PC-3 (cell line): ENCODE results near the gene BRF1. TPM values are rescaled to one million over a fixed set of nuclear protein-coding genes. Genes with fewer than 3 reads are reported as not detected.

Experiments
- ATAC-seq: fragments of 200-7000 bp; cut with Tn5 transposase; 2 replicates; pipeline ENCODE4 v1.9.1; 2020; ENCODE audit warnings: mild to moderate bottlenecking, moderate library complexity
- BruUV-seq: library from RNA; stranded (reverse); fragments of 400-500 nt; replicated peaks from 2 replicates; lab custom pipeline; 2021; lab: Mats Ljungman, UMichigan
- CTCF ChIA-PET: fragments of 300-600 bp; sonication (Branson Sonifier 250); formaldehyde crosslinking; loops from one replicate; lab custom pipeline; 2022; ENCODE audit warnings: antibody characterized with exemption; lab: Charles Lee
- POLR2A ChIA-PET: fragments of 300-600 bp; sonication (Branson Sonifier 250); formaldehyde crosslinking; loops from one replicate; lab custom pipeline; 2022; ENCODE audit warnings: antibody characterized with exemption; ENCODE audit not compliant: unreplicated experiment; lab: Charles Lee
- DNase-seq: peaks from one replicate; pipeline ENCODE4 v3.0.0-alpha.2; 2015
- H2AFZ ChIP-seq: fragments of 300-600 bp; sonication (generic); 2 replicates; pipeline ENCODE4 v1.6.0; 2016; ENCODE audit warnings: antibody characterized with exemption, low read length
- H3F3A ChIP-seq: fragments of 300-600 bp; sonication (generic); one replicate; pipeline ENCODE4 v1.6.0; 2017; ENCODE audit warnings: antibody characterized with exemption, low read length, control low read depth, mild to moderate bottlenecking; ENCODE audit not compliant: unreplicated experiment
- H3K27ac ChIP-seq: fragments of 300-600 bp; sonication (generic); 2 replicates; pipeline ENCODE4 v1.5.1; 2016; ENCODE audit warnings: mild to moderate bottlenecking, low read length
- H3K27me3 ChIP-seq: fragments of 300-600 bp; sonication (generic); 2 replicates; pipeline ENCODE4 v1.6.1; 2016; ENCODE audit warnings: low read length, mixed read lengths
- H3K36me3 ChIP-seq: fragments of 300-600 bp; sonication (generic); 2 replicates; pipeline ENCODE4 v1.6.1; 2016; ENCODE audit warnings: low read depth, mixed run types, low read length, mixed read lengths
- H3K4me1 ChIP-seq: fragments of 300-600 bp; sonication (generic); 2 replicates; pipeline ENCODE4 v1.5.1; 2016; ENCODE audit warnings: low read length; ENCODE audit not compliant: insufficient read depth
- H3K4me2 ChIP-seq: fragments of 300-600 bp; sonication (generic); 2 replicates; pipeline ENCODE4 v1.6.0; 2016; ENCODE audit warnings: low read length
- H3K4me3 ChIP-seq: fragments of 300-600 bp; sonication (generic); 2 replicates; pipeline ENCODE4 v1.5.1; 2016; ENCODE audit warnings: mild to moderate bottlenecking, low read length, mixed read lengths
- H3K79me2 ChIP-seq: fragments of 300-600 bp; sonication (generic); 2 replicates; pipeline ENCODE4 v1.6.1; 2017; ENCODE audit warnings: low read length, mixed read lengths
- H3K9ac ChIP-seq: fragments of 300-600 bp; sonication (generic); 2 replicates; pipeline ENCODE4 v1.6.0; 2016; ENCODE audit warnings: mild to moderate bottlenecking, low read length
- H3K9me2 ChIP-seq: fragments of 300-600 bp; sonication (generic); replicated peaks from 2 replicates; pipeline ENCODE4 v1.6.1; 2016; ENCODE audit warnings: mixed run types, low read length, mixed read lengths
- H3K9me3 ChIP-seq: fragments of 300-600 bp; sonication (generic); 2 replicates; pipeline ENCODE4 v1.6.1; 2016; ENCODE audit warnings: low read length, mixed read lengths
- H4K20me1 ChIP-seq: fragments of 300-600 bp; sonication (generic); 2 replicates; pipeline ENCODE4 v1.6.1; 2016; ENCODE audit warnings: low read length, mixed read lengths
- EZH2 ChIP-seq: fragments of 300-600 bp; sonication (generic); IDR thresholded peaks from one replicate; pipeline ENCODE4 v1.6.1; 2017; ENCODE audit warnings: antibody characterized with exemption, mild to moderate bottlenecking, low read length; ENCODE audit not compliant: unreplicated experiment
- EZH2phosphoT487 ChIP-seq: fragments of 300-600 bp; sonication (generic); IDR thresholded peaks from 2 replicates; pipeline ENCODE4 v1.6.1; 2018; ENCODE audit warnings: mild to moderate bottlenecking, antibody characterized with exemption, low read length, borderline replicate concordance
- intact Hi-C: fragments of 100-400 bp; cut with micrococcal nuclease; formaldehyde crosslinking; loops from 2 replicates; pipeline ENCODE4 v1.9.0; 2023
- total RNA-seq: library from RNA; depleted of rRNA; stranded (reverse); fragments of >200 nt; gene quantifications from 2 replicates; pipeline ENCODE4 v1.2.3, GENCODE V29; 2014
- TF ChIP-seq, protein P1 (sequence below): fragments of 300-600 bp; sonication (generic); conservative IDR thresholded peaks from 2 replicates; pipeline ENCODE4 v1.5.1; 2017; ENCODE audit warnings: antibody characterized with exemption, low read depth, mild to moderate bottlenecking, low read length

The BRF1 gene
- total RNA-seq, 1 experiment from 2014 or later: 55.8 TPM

DNA sequence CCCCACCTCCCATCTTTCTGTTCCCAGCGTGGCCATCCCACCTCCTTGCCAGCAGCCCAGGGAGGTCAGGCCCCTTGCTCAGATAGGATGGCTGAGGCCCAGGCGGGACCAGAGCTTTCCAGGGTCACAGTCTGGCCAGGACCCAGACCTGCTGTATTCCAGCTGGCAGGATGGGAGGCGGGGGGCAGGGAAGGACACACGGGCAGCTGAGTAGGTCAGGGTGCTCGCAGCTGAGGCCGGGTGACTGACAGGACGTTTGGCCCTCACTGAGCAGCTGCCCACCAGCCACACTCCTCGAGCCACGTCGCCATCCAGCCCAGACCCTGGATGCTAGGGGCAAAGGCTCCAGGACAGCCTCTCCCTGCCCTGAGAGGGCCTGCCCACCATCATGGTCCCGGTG, 123.7 kb downstream of the BRF1 start:
- Histone ChIP-seq H3K4me1 (0 out of 2 replicates have a peak, but pooled peaks cover 8% of the 10 kb centered on the region), H3K9me3 (no peaks in the 10 kb centered on the region), H3K36me3 (no peaks in the 10 kb centered on the region), H3K79me2 (no peaks in the 10 kb centered on the region), H4K20me1 (no peaks in the 10 kb centered on the region), H3K4me3 (no peak overlapping the region), H2AFZ (no peak overlapping the region), H3K9ac (no peak overlapping the region), H3K4me2 (no peak overlapping the region), H3K9me2 (no peaks in the 10 kb centered on the region), H3K27ac (no peak overlapping the region), H3K27me3 (no peaks in the 10 kb centered on the region), H3F3A (no peaks in the 10 kb centered on the region)
- TF ChIP-seq, protein P1, sequence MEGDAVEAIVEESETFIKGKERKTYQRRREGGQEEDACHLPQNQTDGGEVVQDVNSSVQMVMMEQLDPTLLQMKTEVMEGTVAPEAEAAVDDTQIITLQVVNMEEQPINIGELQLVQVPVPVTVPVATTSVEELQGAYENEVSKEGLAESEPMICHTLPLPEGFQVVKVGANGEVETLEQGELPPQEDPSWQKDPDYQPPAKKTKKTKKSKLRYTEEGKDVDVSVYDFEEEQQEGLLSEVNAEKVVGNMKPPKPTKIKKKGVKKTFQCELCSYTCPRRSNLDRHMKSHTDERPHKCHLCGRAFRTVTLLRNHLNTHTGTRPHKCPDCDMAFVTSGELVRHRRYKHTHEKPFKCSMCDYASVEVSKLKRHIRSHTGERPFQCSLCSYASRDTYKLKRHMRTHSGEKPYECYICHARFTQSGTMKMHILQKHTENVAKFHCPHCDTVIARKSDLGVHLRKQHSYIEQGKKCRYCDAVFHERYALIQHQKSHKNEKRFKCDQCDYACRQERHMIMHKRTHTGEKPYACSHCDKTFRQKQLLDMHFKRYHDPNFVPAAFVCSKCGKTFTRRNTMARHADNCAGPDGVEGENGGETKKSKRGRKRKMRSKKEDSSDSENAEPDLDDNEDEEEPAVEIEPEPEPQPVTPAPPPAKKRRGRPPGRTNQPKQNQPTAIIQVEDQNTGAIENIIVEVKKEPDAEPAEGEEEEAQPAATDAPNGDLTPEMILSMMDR: no peak
- TF ChIP-seq EZH2phosphoT487 (no peak), EZH2 (no peak)
- POLR2A ChIA-PET: no interaction called here
- DNase-seq: no peak
- no peak for ATAC-seq
- BruUV-seq: no TSS peak
- CTCF ChIA-PET: no interaction called here
- intact Hi-C loops: no loop called here

DNA sequence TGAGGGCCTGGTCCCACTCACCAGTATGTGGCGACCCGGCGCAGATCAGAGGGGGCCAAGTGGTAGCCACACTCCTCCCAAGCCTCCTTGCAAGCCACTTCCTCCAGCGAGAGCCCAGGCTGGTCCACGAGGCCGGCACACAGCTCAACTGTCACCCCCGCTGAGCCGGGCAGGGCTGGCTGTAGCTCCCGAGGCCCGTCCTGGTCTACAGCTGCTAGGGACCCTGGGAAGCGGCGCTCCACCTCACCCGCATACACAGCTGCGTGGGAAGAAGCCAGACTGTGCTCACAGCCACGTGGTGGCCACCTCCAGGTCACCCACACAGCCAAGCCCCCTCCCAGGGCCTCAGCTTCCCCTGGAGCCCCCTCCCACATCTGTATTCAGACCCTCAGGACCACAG, 124.3 kb downstream of the BRF1 start:
- Histone ChIP-seq H2AFZ (no peak overlapping the region), H3K4me2 (no peak overlapping the region), H3K27ac (no peak overlapping the region), H3F3A (no peaks in the 10 kb centered on the region), H3K9ac (no peak overlapping the region), H3K79me2 (no peaks in the 10 kb centered on the region), H3K9me2 (no peaks in the 10 kb centered on the region), H3K27me3 (no peaks in the 10 kb centered on the region), H3K4me1 (0 out of 2 replicates have a peak, but pooled peaks cover 8% of the 10 kb centered on the region), H3K9me3 (no peaks in the 10 kb centered on the region), H3K4me3 (no peak overlapping the region), H3K36me3 (no peaks in the 10 kb centered on the region), H4K20me1 (no peaks in the 10 kb centered on the region)
- no peak for DNase-seq
- POLR2A ChIA-PET: no interaction called here
- no peak for ATAC-seq
- intact Hi-C loops: no loop called here
- no peak for TF ChIP-seq EZH2
- TF ChIP-seq, protein P1: no peak
- TF ChIP-seq EZH2phosphoT487: no peak
- CTCF ChIA-PET: no interaction called here
- no TSS peak for BruUV-seq

DNA sequence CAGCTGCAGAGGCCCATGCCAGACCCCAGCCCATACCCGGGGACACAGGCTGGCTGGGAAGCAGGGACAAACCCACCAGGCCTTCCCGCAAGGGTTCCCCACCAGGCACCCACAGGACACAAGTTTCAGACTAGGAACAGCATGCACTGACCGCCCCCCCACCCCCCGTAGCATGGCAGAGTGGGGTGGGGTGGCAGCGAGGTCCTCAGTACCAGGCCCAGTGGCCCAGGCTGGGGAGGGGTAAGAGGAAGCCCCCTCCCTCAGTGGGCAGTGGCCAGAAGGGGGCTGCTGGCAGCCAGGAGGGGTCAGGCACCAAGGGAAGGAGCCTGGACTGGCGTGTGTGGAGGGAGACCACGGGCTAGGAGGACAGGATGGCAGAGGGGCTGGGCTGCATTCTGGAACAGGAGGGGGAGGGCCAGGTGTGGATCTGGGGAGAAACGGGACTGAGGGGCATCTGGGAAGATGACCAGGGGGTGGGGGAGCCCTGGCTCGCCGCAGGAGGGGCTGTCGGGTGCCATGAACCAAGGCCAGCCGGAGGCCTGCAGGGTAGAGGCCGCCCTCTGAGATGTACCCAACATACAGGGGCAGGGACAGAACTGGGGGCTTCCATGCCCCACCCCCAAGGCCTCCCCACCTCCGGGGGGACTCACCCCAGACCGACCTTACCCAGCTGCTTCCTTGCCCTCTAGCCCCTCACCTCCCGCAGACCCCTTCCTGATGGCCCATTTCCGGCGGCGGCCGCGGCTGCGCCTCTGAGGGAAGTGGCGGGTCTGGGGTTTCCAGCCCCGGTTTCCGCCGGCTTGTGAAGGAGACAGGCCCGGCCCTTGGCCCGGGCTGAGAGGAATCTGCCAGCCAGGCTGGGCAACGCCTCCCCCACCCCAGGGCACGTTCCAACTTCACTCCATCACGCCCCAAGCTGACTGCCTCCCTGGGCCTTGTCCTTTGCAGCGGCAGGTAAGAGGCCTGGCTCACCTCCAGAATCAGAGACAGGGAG, 126.6 kb downstream of the BRF1 start:
- H3K9ac ChIP-seq: no peak overlapping the region
- H2AFZ ChIP-seq: no peak overlapping the region
- H3K4me3 ChIP-seq: no peak overlapping the region
- DNase-seq (no peak), ATAC-seq (no peak)
- TF ChIP-seq EZH2: no peak
- TF ChIP-seq EZH2phosphoT487: no peak
- TF ChIP-seq, protein P1: no peak
- no peaks in the 10 kb centered on the region for H3K27me3 ChIP-seq
- no peaks in the 10 kb centered on the region for H3K79me2 ChIP-seq
- H4K20me1 ChIP-seq: no peaks in the 10 kb centered on the region
- no peaks in the 10 kb centered on the region for H3F3A ChIP-seq
- no peaks in the 10 kb centered on the region for H3K9me2 ChIP-seq
- H3K4me2 ChIP-seq: no peak overlapping the region
- 0 out of 2 replicates have a peak, but pooled peaks cover 4% of the 10 kb centered on the region for H3K4me1 ChIP-seq
- intact Hi-C loops: no loop called here
- no peaks in the 10 kb centered on the region for H3K36me3 ChIP-seq
- H3K27ac ChIP-seq: no peak overlapping the region
- no peaks in the 10 kb centered on the region for H3K9me3 ChIP-seq
- ChIA-PET POLR2A (no interaction called here), CTCF (no interaction called here)
- BruUV-seq: no TSS peak
